GM18951 (cell line): ENCODE results near the gene COL20A1.

Experiments
- POLR2A ChIP-seq: IDR thresholded peaks from 4 replicates; pipeline ENCODE4 v1.6.1; 2011; ENCODE audit warnings: mild to moderate bottlenecking; ENCODE audit not compliant: insufficient read length, insufficient read depth; ENCODE audit errors: extremely low read depth
- in situ Hi-C: fragments of 300-500 bp; cut with MboI; formaldehyde crosslinking; loops from one replicate; pipeline ENCODE4 v1.12.0; 2022; ENCODE audit warnings: low sequenced_read_pairs, mixed read lengths, inconsistent platforms; ENCODE audit not compliant: unreplicated experiment

COL20A1 gene

GRCh38 chr20:63277466-63278272 lies 15.3 kb upstream of the COL20A1 start:
- TF ChIP-seq POLR2A: no peak
- in situ Hi-C loops: no loop called here

GRCh38 chr20:63278661-63279060 lies 14.3 kb upstream of the COL20A1 start:
- in situ Hi-C loops: no loop called here
- TF ChIP-seq POLR2A: no peak

- no peak for TF ChIP-seq POLR2A
- in situ Hi-C loops: no loop called here
Observed at GRCh38 chr20:63279931-63280330, 13.1 kb upstream of the COL20A1 start.

- no peak for TF ChIP-seq POLR2A
- in situ Hi-C loops: no loop called here
Observed at GRCh38 chr20:63280371-63280770, 12.6 kb upstream of the COL20A1 start.

- TF ChIP-seq POLR2A: no peak
- in situ Hi-C loops: no loop called here
Observed at GRCh38 chr20:63280929-63281545, 11.9 kb upstream of the COL20A1 start.

GRCh38 chr20:63281742-63282665 lies 11.0 kb upstream of the COL20A1 start:
- no peak for TF ChIP-seq POLR2A
- in situ Hi-C loops: no loop called here

GRCh38 chr20:63282946-63283345 lies 10.0 kb upstream of the COL20A1 start:
- in situ Hi-C loops: no loop called here
- TF ChIP-seq POLR2A: no peak

GRCh38 chr20:63283397-63284082 lies 9.4 kb upstream of the COL20A1 start:
- in situ Hi-C loops: no loop called here
- no peak for TF ChIP-seq POLR2A

GRCh38 chr20:63284083-63284440 lies 8.9 kb upstream of the COL20A1 start:
- no peak for TF ChIP-seq POLR2A
- in situ Hi-C loops: no loop called here

- in situ Hi-C loops: no loop called here
- TF ChIP-seq POLR2A: no peak
Observed at GRCh38 chr20:63284544-63284949, 8.4 kb upstream of the COL20A1 start.

- no peak for TF ChIP-seq POLR2A
- in situ Hi-C loops: no loop called here
Observed at GRCh38 chr20:63284981-63285524, 7.9 kb upstream of the COL20A1 start.
